Measurements from ENCODE around the gene MYCN.

MYCN gene

GRCh38 chr2:15930589-15931318 lies 9.6 kb upstream of the MYCN start:
- DNase-seq: no peak

- no peak for DNase-seq
Observed at GRCh38 chr2:15931319-15931890, 8.9 kb upstream of the MYCN start.

GRCh38 chr2:15931950-15932349 lies 8.4 kb upstream of the MYCN start:
- no peak for DNase-seq

GRCh38 chr2:15932394-15933183 lies 7.8 kb upstream of the MYCN start:
- DNase-seq: no peak

GRCh38 chr2:15933184-15933845 lies 7.0 kb upstream of the MYCN start:
- DNase-seq: no peak

GRCh38 chr2:15934291-15934945 lies 5.9 kb upstream of the MYCN start:
- no peak for DNase-seq

- DNase-seq: no peak
Observed at GRCh38 chr2:15935189-15935588, 5.2 kb upstream of the MYCN start.

- no peak for DNase-seq
Observed at GRCh38 chr2:15935675-15936074, 4.7 kb upstream of the MYCN start.

- no peak for DNase-seq
Observed at GRCh38 chr2:15936277-15937104, 3.9 kb upstream of the MYCN start.

GRCh38 chr2:15937105-15937881 lies 3.1 kb upstream of the MYCN start:
- no peak for DNase-seq

- no peak for DNase-seq
Observed at GRCh38 chr2:15937882-15938802, 2.2 kb upstream of the MYCN start.

GRCh38 chr2:15938803-15939555 lies 1.4 kb upstream of the MYCN start:
- DNase-seq: no peak

GRCh38 chr2:15939556-15939853 lies 845 bp upstream of the MYCN start:
- peak in 8 of 51 donors; percentile 22 to 73 (median 54) for DNase-seq

GRCh38 chr2:15940661-15941480 lies 521 bp downstream of the MYCN start:
- peak in 22 of 51 donors; percentile 3 to 70 (median 28) for DNase-seq

- peak in 36 of 51 donors; percentile 6 to 68 (median 31) for DNase-seq
Observed at GRCh38 chr2:15941481-15941850, 1.1 kb downstream of the MYCN start.

- DNase-seq: peak in 36 of 51 donors; percentile 10 to 68 (median 35)
Observed at GRCh38 chr2:15941871-15942710, 1.7 kb downstream of the MYCN start.
